Tibial artery (tissue), 4 donors: Measurements from ENCODE around the gene SLCO3A1.
"Not testable (repeated sequence)": the region's sequence is repeated elsewhere in the genome, so short reads cannot be mapped to it uniquely, and the experiment has no call there.

Experiments used
- DNase-seq, 2 donors: peaks; one replicate each; pipeline ENCODE4 v3.0.0-alpha.2; 2019
- H3K27ac ChIP-seq, 2 donors: fragments of 200-600 bp; sonication (generic) in 1 of 2; 1 replicate in 1 of 2; 2 replicates in 1 of 2; pipeline ENCODE4 v1.5.1; 2018 to 2019; ENCODE audit warnings: mild to moderate bottlenecking in 1 of 2
- H3K27me3 ChIP-seq, 2 donors: fragments of 200-600 bp; sonication (generic) in 1 of 2; one replicate each; pipeline versions ENCODE4 v1.5.1 to v1.6.0; 2016 to 2019
- H3K36me3 ChIP-seq, 3 donors: fragments of 200-600 bp; sonication (generic) in 2 of 3; one replicate each; pipeline ENCODE4 v1.5.1; 2016 to 2019; ENCODE audit warnings: mild to moderate bottlenecking in 2 of 3
- H3K4me1 ChIP-seq, 4 donors: fragments of 200-600 bp; sonication (generic) in 2 of 4; 1 replicate in 3 of 4; 2 replicates in 1 of 4; pipeline ENCODE4 v1.5.1; 2016 to 2019
- H3K4me3 ChIP-seq, 2 donors: fragments of 200-600 bp; sonication (generic) in 1 of 2; 1 replicate in 1 of 2; 2 replicates in 1 of 2; pipeline ENCODE4 v1.5.1; 2018 to 2019; ENCODE audit warnings: mild to moderate bottlenecking in 2 of 2
- H3K9me3 ChIP-seq, 3 donors: fragments of 200-600 bp; sonication (generic) in 1 of 3; one replicate each; pipeline ENCODE4 v1.5.1; 2016 to 2019
- intact Hi-C: fragments of 100-400 bp; cut with DNase I; formaldehyde crosslinking; loops from one replicate; pipeline ENCODE4 v1.15.0; 2023; ENCODE audit warnings: low total_unique reads
- TF ChIP-seq, protein P1 (sequence below), 2 experiments: fragments of 200-600 bp in 1 of 2; fragments of 450-650 bp in 1 of 2; IDR thresholded peaks; one replicate each; pipeline ENCODE4 v1.5.1; 2017 to 2019; ENCODE audit warnings: antibody characterized with exemption in 2 of 2, mild to moderate bottlenecking in 1 of 2, moderate library complexity in 1 of 2

Gene SLCO3A1

DNA sequence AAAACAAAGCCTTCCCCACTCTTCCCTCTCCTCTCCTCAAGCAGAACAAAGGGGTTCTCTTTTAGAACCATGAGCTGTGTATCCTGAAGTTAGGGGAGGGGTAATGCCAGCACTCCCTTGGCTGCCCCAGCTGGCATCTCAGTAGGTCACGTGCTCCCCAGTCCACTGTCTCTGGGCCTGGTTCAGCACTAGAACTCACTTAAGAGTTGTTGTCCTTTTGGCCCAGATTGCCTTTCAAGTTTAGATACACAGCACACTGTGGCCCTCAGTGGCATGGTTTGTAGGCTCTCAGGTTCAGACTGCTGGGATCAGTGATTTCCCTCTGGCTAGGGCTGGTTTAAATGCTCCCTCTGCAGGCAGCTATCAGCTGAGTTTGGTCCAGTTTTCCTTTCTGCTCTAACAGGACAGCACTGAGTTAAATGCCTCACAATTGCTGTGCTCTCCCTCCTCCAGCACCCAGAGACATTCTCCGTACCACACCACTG, 351.8 kb downstream of the SLCO3A1 start:
- H3K9me3 ChIP-seq, result peaks cover 0 to 5% (median 4%) of the 10 kb centered on the region in 3 donors
- no peak overlapping the region for H3K4me3 ChIP-seq
- H3K27ac ChIP-seq, result no peak overlapping the region
- no peak for DNase-seq
- no peaks in the 10 kb centered on the region for H3K4me1 ChIP-seq
- intact Hi-C loops, result no loop called here
- TF ChIP-seq, protein P1, sequence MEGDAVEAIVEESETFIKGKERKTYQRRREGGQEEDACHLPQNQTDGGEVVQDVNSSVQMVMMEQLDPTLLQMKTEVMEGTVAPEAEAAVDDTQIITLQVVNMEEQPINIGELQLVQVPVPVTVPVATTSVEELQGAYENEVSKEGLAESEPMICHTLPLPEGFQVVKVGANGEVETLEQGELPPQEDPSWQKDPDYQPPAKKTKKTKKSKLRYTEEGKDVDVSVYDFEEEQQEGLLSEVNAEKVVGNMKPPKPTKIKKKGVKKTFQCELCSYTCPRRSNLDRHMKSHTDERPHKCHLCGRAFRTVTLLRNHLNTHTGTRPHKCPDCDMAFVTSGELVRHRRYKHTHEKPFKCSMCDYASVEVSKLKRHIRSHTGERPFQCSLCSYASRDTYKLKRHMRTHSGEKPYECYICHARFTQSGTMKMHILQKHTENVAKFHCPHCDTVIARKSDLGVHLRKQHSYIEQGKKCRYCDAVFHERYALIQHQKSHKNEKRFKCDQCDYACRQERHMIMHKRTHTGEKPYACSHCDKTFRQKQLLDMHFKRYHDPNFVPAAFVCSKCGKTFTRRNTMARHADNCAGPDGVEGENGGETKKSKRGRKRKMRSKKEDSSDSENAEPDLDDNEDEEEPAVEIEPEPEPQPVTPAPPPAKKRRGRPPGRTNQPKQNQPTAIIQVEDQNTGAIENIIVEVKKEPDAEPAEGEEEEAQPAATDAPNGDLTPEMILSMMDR (IDR thresholded peaks at IDR 0.05), result no peak
- no peaks in the 10 kb centered on the region for H3K36me3 ChIP-seq
- no peaks in the 10 kb centered on the region for H3K27me3 ChIP-seq

DNA sequence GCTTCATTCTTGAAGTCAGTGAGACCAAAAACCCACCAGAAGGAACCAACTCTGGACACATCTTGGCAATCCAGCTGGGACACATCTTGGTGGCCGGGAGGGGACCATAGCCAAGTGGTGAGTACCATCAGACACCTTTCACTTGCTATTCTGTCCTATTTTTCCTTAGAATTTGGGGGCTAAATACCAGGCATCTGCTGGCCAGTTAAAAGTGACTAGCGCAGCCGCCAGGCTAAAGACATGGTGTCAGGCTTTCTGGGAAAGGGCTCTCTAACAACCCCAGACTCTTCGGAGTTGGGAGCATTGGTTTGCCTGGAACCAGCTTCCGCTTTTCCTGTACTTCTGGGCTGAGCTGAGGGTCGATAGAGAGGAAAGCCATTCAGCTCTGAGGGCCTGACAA, 354.1 kb downstream of the SLCO3A1 start:
- H3K4me1 ChIP-seq, H3K9me3 ChIP-seq, intact Hi-C loops, H3K27me3 ChIP-seq, H3K36me3 ChIP-seq, H3K27ac ChIP-seq, H3K4me3 ChIP-seq, DNase-seq: not testable (repeated sequence)
